Endothelial cell of umbilical vein (primary cell): ENCODE data around the gene RAD52.

Experiments
- EZH2 ChIP-seq: IDR thresholded peaks from 2 replicates; pipeline ENCODE4 v1.6.1; 2012; ENCODE audit warnings: borderline replicate concordance, low read depth, mild to moderate bottlenecking, moderate library complexity, low read length, inconsistent platforms; ENCODE audit not compliant: severe bottlenecking
- FOS ChIP-seq: IDR thresholded peaks from 2 replicates; pipeline ENCODE4 v1.6.1; 2011; ENCODE audit warnings: mild to moderate bottlenecking, low read length, moderate library complexity, borderline replicate concordance; ENCODE audit not compliant: insufficient read depth
- GATA2 ChIP-seq: IDR thresholded peaks from 2 replicates; pipeline ENCODE4 v1.7.0; 2011; ENCODE audit warnings: low read depth, mild to moderate bottlenecking, moderate library complexity, mixed read lengths, low read length; ENCODE audit not compliant: insufficient read length, insufficient read depth
- MAX ChIP-seq: IDR thresholded peaks from 2 replicates; pipeline ENCODE4 v1.6.1; 2011; ENCODE audit not compliant: insufficient read depth, insufficient read length
- MYC ChIP-seq: IDR thresholded peaks from one replicate; pipeline ENCODE4 v1.6.1; 2011; ENCODE audit warnings: mild to moderate bottlenecking, low read depth, low read length
- POLR2A ChIP-seq: IDR thresholded peaks from 2 replicates; pipeline ENCODE4 v1.6.1; 2012; ENCODE audit warnings: low read depth, mild to moderate bottlenecking, control low read depth, low read length
- POLR2AphosphoS5 ChIP-seq: IDR thresholded peaks from 2 replicates; pipeline ENCODE4 v1.6.1; 2012; ENCODE audit warnings: low read depth, mild to moderate bottlenecking, control low read depth, low read length, moderate library complexity; ENCODE audit not compliant: insufficient read depth
- TF ChIP-seq, protein P1 (sequence below), 2 donors: IDR thresholded peaks; 1 replicate in 1 of 2; 2 replicates in 1 of 2; pipeline ENCODE4 v1.5.1; 2011; ENCODE audit warnings: low read length in 2 of 2, mild to moderate bottlenecking in 2 of 2, moderate library complexity in 2 of 2, control low read depth in 1 of 2, inconsistent platforms in 1 of 2, low read depth in 1 of 2; ENCODE audit not compliant: insufficient read depth in 1 of 2; ENCODE audit errors: extremely low read depth in 1 of 2

GRCh38 chr12:885701-886100 is 63.8 kb downstream of the RAD52 start:
- TF ChIP-seq POLR2AphosphoS5 (no peak), POLR2A (no peak), MAX (no peak), EZH2 (no peak), FOS (no peak), MYC (no peak), GATA2 (no peak)
- TF ChIP-seq, protein P1, sequence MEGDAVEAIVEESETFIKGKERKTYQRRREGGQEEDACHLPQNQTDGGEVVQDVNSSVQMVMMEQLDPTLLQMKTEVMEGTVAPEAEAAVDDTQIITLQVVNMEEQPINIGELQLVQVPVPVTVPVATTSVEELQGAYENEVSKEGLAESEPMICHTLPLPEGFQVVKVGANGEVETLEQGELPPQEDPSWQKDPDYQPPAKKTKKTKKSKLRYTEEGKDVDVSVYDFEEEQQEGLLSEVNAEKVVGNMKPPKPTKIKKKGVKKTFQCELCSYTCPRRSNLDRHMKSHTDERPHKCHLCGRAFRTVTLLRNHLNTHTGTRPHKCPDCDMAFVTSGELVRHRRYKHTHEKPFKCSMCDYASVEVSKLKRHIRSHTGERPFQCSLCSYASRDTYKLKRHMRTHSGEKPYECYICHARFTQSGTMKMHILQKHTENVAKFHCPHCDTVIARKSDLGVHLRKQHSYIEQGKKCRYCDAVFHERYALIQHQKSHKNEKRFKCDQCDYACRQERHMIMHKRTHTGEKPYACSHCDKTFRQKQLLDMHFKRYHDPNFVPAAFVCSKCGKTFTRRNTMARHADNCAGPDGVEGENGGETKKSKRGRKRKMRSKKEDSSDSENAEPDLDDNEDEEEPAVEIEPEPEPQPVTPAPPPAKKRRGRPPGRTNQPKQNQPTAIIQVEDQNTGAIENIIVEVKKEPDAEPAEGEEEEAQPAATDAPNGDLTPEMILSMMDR (IDR thresholded peaks at IDR 0.05; ENCODE audit: extremely low read depth in 1 of 2, insufficient read depth in 1 of 2, low read depth in 1 of 2, low read length in 2 of 2), result no peak
